Activated CD4-positive, CD25-positive, alpha-beta regulatory T cell (primary cell): Measurements from ENCODE around the gene COX7B.

ENCODE experiments used
- DNase-seq, 4 experiments: peaks; one replicate each; lab custom pipeline; 2025; lab: John Stamatoyannopoulos, UW

Gene COX7B

DNA sequence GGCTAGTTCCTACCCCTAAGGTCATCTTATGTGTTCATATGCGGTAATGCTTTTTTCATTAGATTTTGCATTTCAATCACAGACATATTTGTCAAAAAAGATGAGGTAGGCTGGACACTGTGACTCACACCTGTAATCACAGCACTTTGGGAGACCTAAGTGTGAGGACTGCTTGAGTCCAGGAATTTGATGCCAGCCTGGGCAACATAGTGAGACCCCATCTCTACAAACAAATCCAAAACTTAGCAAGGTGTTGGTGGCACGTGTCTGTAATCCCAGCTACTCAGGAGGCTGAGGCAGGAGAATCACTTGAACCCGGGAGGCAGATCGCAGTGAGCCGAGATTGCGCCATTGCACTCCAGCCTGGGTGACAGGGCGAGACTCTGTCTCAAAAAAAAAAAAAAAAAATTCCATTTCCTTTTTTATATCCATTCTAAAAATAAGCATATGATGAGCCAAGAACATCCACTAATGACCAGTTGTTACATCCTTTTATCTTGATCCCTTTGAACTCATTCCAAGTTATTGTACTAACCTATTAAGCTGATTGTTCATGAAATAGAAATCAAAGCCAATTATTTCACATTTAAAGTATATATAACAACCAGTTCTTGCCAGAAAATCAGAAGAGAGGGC is 46.8 kb downstream of the COX7B start:
- DNase-seq, result no peak

DNA sequence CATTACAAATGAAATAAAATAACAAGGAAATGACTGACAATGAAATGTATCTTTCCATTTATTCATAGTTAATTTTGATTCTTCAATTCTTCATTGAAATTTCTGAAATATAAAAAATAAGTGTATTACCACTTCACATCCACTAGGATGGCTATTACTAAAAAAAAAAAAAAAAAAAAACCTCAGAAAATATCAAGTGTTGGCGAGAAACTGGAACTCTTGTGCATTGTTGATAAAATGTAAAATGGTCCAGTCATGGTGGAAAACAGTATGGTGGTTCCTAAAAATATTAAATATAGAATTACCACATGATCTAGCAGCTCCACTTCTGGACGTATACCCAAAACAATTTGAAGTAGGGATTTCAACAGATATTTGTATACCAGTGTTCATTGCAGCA is 47.3 kb downstream of the COX7B start:
- DNase-seq, result no peak

DNA sequence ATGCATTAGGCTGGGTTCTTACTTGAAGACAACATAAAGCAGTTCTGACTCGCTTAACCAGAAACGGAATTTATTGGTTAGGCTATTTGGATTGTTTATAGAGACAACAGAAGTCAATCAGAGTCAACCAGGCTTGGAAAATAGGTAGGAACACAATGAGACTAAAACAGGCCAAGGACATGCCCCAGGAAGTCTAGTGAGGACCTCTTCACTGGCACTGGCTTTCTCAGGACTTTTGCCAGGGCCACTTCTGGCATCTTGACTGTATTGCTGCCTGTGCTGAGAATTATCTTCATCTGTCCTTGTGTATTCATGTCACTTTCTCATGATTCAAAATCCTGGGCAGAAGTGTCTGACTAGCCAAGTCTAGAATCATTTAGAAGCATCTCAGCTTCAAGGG is 50.6 kb downstream of the COX7B start:
- DNase-seq, result no peak

DNA sequence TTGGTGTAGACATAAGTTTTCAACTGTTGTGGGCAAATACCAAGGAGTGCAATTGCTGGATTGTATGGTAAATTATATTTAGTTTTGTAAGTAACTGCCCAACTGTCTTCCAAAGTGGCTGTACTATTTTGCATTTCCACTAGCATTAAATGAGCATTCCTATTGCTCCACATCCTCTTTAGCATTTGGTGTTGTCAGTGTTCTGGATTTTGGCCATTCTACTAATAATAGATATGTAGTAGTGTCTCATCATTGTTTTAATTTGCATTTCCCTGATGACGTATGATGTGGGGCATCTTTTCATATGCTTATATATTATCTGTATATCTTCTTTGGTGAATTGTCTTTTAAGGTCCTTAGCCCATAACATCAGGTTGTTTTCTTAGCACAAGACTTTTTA is 52.9 kb downstream of the COX7B start:
- no peak for DNase-seq

DNA sequence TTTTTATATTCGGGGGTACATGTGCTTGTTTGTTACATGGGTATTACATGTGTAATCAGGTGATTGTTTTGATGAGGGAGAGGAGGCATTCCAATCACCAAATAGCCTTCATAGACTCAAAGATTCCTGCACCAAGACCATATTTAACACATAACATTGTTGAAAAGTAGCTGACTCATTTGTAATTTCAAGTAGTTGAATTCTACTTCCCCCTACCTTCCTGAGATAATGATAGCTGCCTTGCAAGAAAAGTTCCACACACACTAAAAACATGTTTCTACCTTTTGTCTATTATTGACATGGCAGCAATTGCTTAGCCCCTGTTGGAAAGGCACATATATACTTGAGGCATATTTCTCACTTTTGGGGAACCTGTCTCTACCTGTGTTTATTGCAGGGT is 54.0 kb downstream of the COX7B start:
- DNase-seq, result no peak

DNA sequence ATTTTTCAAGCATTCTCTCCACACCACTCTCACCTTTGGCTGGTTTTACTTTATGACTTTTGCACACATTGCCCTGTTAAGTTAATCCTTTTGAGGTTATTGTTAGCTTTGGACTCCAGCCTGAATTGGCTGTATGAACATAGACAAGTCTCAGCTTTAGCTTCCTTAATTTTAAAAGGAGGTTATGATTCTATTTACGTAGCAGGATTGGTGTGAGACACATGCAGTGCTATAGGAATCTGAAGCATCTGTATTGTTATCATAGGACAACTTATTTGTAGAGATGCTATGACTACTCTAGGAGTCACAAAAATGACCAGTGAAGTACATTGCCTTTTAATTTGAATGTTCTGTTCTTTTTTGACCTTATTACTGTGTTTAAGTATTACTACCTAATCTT is 54.4 kb downstream of the COX7B start:
- no peak for DNase-seq
